GM10266 (cell line): Measurements from ENCODE around the gene VPS26C.

Experiments used
- DNase-seq: peaks from one replicate; pipeline ENCODE4 v3.0.0; 2012; ENCODE audit errors: extremely low spot score
- TF ChIP-seq, protein P1 (sequence below): IDR thresholded peaks from 2 replicates; pipeline ENCODE4 v1.5.1; 2012; ENCODE audit warnings: mild to moderate bottlenecking, low read depth; ENCODE audit not compliant: control insufficient read depth, insufficient read depth; ENCODE audit errors: missing control alignments

VPS26C gene

DNA sequence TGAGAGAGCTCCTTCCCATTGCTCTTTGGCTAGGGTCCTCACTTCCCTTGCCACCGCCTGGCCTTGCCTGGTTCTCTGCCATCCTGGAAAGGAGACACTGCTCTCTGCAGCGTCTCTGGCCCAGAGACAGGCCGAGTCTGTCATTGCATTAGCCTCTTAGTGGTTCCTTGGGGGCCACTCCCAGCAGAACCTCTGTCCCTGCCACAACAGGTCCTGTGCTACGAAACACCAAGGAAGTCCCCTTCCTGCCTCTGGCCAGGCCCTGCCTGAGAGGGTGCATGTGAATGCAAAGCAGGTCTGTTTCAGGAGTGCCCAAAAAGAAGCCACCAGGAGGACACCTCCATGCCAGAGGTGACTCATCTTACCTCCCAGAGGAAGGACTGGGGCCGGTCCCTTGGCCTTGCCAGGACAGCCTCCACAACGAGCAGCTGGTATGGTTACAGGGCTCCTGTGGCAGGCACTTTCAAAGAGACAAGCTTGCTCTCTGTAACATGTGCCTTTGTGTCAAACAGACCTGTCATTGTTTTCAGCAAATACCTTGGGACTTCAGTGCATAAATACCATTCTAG lies 59.6 kb downstream of the VPS26C start:
- TF ChIP-seq, protein P1, sequence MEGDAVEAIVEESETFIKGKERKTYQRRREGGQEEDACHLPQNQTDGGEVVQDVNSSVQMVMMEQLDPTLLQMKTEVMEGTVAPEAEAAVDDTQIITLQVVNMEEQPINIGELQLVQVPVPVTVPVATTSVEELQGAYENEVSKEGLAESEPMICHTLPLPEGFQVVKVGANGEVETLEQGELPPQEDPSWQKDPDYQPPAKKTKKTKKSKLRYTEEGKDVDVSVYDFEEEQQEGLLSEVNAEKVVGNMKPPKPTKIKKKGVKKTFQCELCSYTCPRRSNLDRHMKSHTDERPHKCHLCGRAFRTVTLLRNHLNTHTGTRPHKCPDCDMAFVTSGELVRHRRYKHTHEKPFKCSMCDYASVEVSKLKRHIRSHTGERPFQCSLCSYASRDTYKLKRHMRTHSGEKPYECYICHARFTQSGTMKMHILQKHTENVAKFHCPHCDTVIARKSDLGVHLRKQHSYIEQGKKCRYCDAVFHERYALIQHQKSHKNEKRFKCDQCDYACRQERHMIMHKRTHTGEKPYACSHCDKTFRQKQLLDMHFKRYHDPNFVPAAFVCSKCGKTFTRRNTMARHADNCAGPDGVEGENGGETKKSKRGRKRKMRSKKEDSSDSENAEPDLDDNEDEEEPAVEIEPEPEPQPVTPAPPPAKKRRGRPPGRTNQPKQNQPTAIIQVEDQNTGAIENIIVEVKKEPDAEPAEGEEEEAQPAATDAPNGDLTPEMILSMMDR: no peak
- no peak for DNase-seq

DNA sequence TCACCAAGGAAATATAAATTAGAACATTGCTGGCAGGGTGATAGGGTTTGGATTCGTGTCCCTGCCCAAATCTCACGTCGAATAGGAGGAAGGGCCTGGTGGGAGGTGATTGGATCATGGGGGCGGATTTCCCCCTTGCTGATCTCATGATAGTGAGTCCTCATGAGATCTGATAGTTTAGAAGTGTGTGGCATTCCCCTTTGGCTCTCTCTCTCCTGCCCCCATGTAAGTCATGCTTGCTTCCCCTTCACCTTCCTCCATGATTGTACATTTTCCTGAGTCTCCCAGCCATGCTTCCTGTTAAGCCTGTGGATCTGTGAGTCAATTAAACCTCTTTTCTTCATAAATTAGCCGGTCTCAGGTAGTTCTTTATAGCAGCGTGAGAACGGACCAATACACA lies 60.6 kb downstream of the VPS26C start:
- TF ChIP-seq, protein P1: no peak
- no peak for DNase-seq

DNA sequence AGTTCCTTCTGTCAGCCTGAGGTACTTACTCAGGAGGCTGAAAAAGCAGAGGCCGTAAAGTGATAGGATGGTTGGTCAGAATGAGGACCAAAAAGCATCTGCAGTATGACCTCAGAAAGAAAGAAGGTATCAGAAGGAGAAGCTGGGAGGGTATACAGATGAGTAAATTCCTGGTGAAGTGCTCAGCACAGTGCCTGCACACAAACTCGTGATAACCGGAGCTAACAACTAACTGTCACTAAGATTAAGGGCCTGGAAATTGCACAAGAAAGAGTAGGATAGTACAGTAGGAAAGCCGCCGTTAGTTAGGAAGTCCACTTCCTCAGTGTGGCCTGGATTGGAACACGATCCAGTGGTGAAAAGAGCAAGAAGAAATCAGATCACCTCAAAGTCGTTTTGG lies 62.6 kb downstream of the VPS26C start:
- DNase-seq: no peak
- TF ChIP-seq, protein P1: no peak

DNA sequence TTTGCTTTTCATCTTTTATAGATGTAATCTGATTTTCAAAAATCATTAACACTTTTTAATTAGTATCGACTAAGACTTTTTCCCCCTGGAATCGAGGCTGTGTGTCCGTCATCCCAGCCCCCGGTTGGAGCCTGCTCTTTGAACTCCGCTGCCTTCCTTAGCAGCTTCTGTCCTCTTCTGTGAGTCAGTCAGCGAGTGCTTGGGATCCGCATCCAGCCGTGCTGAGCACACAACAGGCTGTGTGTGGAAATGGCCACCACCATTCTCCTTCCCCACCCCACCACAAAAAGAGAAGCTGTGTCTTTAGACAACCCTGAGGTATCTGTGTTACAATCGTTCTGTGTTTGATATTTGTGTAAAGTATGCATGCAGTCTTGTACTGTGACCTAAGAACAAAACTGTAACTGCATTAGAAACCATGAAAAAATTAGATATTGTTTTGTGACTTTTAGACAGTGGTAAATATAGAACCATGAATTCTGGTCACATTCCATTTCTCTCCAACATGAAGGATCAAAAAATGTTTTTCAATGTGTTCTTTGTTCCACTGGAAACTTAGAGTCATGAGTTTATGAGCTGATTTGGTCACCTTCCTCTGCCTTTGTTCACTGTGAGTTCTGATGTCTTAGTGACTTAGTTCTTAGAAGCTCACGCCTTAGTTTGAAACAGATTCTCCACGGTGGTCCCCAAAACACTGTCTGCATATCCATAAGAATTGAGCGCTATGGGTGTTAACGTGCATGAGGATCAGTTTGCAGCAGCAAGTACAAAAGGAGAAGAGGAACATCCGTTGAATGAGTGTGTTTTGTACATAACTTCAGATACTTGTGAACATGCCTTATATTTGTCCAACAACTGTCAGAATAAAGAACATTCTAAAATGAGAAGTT lies 64.7 kb downstream of the VPS26C start:
- DNase-seq: no peak
- TF ChIP-seq, protein P1: no peak

DNA sequence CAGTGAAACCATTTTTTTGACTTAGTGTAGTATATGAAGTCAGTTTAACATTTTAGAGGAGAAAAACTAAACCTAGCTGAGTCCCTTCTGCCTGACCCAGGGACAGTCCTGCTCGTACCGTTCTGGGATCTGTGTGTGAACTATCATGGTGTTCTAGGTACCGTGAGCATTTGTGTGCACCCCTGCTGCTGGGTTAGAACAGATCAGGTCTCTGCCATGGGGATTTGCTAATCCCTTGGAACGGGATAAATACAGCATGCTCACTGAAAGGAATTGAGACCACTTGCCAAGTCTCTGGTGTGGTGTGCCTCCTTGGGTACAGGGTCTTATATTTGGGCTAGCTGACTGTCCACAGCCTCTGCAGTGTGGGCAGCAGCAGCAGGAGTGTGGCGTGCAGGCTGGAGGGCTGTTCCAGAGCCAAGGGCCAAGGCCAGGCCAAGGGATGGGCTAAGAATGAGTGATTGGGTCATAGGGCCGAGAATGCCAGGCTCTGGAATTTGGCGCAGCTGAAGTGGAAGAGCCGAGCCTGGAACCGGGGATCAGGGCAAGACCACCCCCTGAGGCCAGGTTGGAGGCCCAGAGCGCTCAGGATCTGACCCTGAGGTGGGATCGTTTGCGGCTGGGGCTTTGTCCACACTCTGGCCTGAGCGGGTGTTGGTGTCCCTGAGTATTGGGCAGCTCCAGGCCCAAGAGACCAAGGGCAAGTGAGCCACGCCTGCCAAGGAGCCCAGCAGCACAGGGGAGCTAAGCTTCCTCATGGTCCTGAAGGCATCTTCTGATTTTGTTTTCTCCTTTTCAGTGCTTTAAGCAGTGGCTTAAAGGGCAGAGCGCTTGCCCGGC lies 66.3 kb downstream of the VPS26C start:
- TF ChIP-seq, protein P1: no peak
- DNase-seq: no peak

DNA sequence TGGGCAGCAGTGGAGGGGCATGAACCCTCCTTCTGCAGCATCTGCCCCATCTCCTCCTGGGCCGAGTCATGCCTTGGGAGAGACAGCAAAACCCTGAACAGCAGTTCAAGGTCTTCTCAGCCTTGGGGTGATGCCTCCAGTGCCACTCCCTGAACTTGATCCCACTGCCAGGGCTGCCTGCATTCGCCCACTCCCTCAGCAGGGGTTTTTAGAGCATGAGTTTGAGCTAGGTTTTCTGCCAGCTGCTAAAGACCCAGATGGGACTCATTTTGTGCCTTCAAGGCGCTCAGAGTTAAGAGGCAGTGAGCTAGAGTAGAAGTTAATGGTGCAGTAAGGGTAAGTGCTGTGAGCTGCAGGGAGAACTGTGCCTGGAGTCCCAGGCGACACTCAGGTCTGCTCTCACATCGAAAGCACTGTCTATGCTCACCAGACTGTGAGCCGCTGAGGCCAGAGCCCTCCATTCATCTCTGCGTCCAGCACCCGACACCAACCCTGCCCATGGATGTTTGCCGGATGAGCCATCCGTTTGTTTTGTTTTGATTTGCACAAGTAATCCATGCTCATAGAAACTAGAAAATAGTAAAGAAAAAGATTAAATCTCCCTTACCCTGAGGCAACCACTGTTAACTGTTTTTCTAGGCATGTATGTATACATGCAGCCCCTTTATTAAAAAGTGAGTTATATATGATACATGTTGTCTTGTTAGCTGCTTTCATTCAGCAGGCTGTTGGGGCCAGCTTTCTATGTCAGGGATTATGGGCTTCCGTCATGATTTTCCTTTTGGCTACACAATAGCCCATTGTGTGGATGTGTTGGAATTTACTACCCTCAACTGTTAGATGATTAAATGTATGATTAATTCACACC lies 67.8 kb downstream of the VPS26C start:
- TF ChIP-seq, protein P1: no peak
- no peak for DNase-seq
